HepG2 (cell line): Measurements from ENCODE around the gene CD79A. TPM values are rescaled to one million over a fixed set of nuclear protein-coding genes. Genes with fewer than 3 reads are reported as not detected.

Experiments used
- ATAC-seq: fragments of 200-7000 bp; cut with Tn5 transposase; 3 replicates; pipeline ENCODE4 v1.9.1; 2020; ENCODE audit warnings: mild to moderate bottlenecking, moderate library complexity
- BruUV-seq: library from RNA; stranded (reverse); fragments of 400-500 nt; replicated peaks from 2 replicates; lab custom pipeline; 2021; lab: Mats Ljungman, UMichigan
- CTCF ChIA-PET: fragments of 300-600 bp; formaldehyde crosslinking; extraction: SDS; loops from one replicate; lab custom pipeline; 2021; ENCODE audit warnings: low total read pairs, inconsistent platforms, low intra/inter-chr PET ratio; lab: Yijun Ruan, JAX
- POLR2A ChIA-PET: fragments of 350-600 bp; sonication (Branson Sonifier 250); formaldehyde crosslinking; loops from one replicate; lab custom pipeline; 2020; ENCODE audit warnings: antibody characterized with exemption, inconsistent platforms; lab: Yijun Ruan, JAX
- DNase-seq: peaks from one replicate; pipeline ENCODE4 v3.0.0-alpha.2; 2015; ENCODE audit warnings: low spot score
- FAIRE-seq: peaks from 3 replicates; lab custom pipeline; 2011; peaks lifted over from hg19 to GRCh38; lab: Jason Lieb, UNC
- H2AFZ ChIP-seq: one replicate; pipeline ENCODE4 v1.6.1; 2011; ENCODE audit warnings: low read length, inconsistent platforms
- H3K27ac ChIP-seq: fragments of 300-600 bp; 3 replicates; pipeline ENCODE4 v1.8.0; 2011; ENCODE audit warnings: mixed run types, mild to moderate bottlenecking, mixed read lengths, low read length, inconsistent platforms; ENCODE audit not compliant: insufficient read depth; ENCODE audit errors: extremely low read length
- H3K27me3 ChIP-seq, 2 experiments: fragments of 200-600 bp in 1 of 2; 2 replicates in 1 of 2; 3 replicates in 1 of 2; pipeline versions ENCODE4 v1.6.0 to v1.8.0; 2011; ENCODE audit warnings: low read length in 2 of 2, mild to moderate bottlenecking in 2 of 2, moderate library complexity in 2 of 2, inconsistent platforms in 1 of 2; ENCODE audit not compliant: insufficient read depth in 2 of 2, control insufficient read depth in 1 of 2
- H3K36me3 ChIP-seq, 2 experiments: fragments of 200-600 bp in 1 of 2; replicated peaks in 1 of 2; 2 replicates in 1 of 2; 3 replicates in 1 of 2; pipeline versions ENCODE4 v1.5.1 to v1.8.0; 2011; ENCODE audit warnings: low read length in 2 of 2, inconsistent platforms in 1 of 2; ENCODE audit not compliant: insufficient read depth in 2 of 2, control insufficient read depth in 1 of 2
- H3K4me1 ChIP-seq: 2 replicates; pipeline ENCODE4 v1.5.1; 2012; ENCODE audit warnings: low read length, inconsistent platforms; ENCODE audit not compliant: insufficient read depth
- H3K4me2 ChIP-seq: 2 replicates; pipeline ENCODE4 v1.6.0; 2011; ENCODE audit warnings: low read depth, low read length, inconsistent platforms
- H3K4me3 ChIP-seq, 3 experiments: fragments of 200-600 bp in 1 of 3; sonication (generic), shearing (Covaris generic) in 1 of 3; replicated peaks in 1 of 3; 2 replicates each; pipeline ENCODE4 v1.5.1; 2011 to 2016; ENCODE audit warnings: low read length in 3 of 3, inconsistent platforms in 2 of 3, low read depth in 2 of 3, mild to moderate bottlenecking in 2 of 3, control low read depth in 1 of 3, mixed read lengths in 1 of 3; ENCODE audit not compliant: insufficient read depth in 1 of 3
- H3K79me2 ChIP-seq: one replicate; pipeline ENCODE4 v1.6.1; 2011; ENCODE audit warnings: low read length, inconsistent platforms; ENCODE audit not compliant: insufficient read depth
- H3K9ac ChIP-seq: 2 replicates; pipeline ENCODE4 v1.6.0; 2011; ENCODE audit warnings: mild to moderate bottlenecking, low read depth, low read length, inconsistent platforms; ENCODE audit not compliant: insufficient read depth
- H3K9me3 ChIP-seq: 2 replicates; pipeline ENCODE4 v1.5.1; 2012; ENCODE audit warnings: mild to moderate bottlenecking, low read length
- H4K20me1 ChIP-seq: 2 replicates; pipeline ENCODE4 v1.6.0; 2011; ENCODE audit warnings: inconsistent platforms, mild to moderate bottlenecking, low read length, moderate library complexity; ENCODE audit not compliant: insufficient read depth
- AGO2 ChIP-seq: fragments of 200-400 bp; formaldehyde crosslinking; optimal IDR thresholded peaks from 2 replicates; pipeline ENCODE3; 2017; ENCODE audit warnings: mild to moderate bottlenecking, low read depth, low read length, moderate library complexity
- ASH2L ChIP-seq: fragments of 300-600, 200-600 bp; sonication (generic); IDR thresholded peaks from 2 replicates; pipeline ENCODE4 v1.7.0; 2017; ENCODE audit warnings: low read depth, mild to moderate bottlenecking, moderate library complexity, mixed read lengths, low read length; ENCODE audit not compliant: insufficient read length
- PCBP2 ChIP-seq: fragments of 200-400 bp; formaldehyde crosslinking; optimal IDR thresholded peaks from 2 replicates; pipeline ENCODE3; 2018; ENCODE audit warnings: low read length, low read depth; ENCODE audit not compliant: poor library complexity, severe bottlenecking
- RBFOX2 ChIP-seq: fragments of 200-400 bp; formaldehyde crosslinking; IDR thresholded peaks from 2 replicates; pipeline ENCODE4 v1.6.1; 2017; ENCODE audit warnings: low read depth, mild to moderate bottlenecking, low read length
- TARDBP ChIP-seq: sonication (generic); formaldehyde crosslinking; IDR thresholded peaks from 2 replicates; pipeline ENCODE4 v1.8.0; 2022; ENCODE audit warnings: mild to moderate bottlenecking, missing genetic modification reagents
- ZNF790 ChIP-seq: sonication (generic); formaldehyde crosslinking; IDR thresholded peaks from 2 replicates; pipeline ENCODE4 v1.8.0; 2022; ENCODE audit warnings: missing genetic modification reagents, mild to moderate bottlenecking, borderline replicate concordance
- WGBS: methylation state at CpG from one replicate; pipeline ENCODE4 v1.1.6; 2017; ENCODE audit warnings: low lambda C conversion rate; 5-methylcytosine and 5-hydroxymethylcytosine counted together
- in situ Hi-C: cut with HindIII; loops from 2 replicates; pipeline ENCODE4 v1.10.0; 2017; ENCODE audit warnings: low pct_unique_long_range_greater_than_20kb; ENCODE audit not compliant: extremely low pct_ligation_motif_present
- intact Hi-C: fragments of 100-400 bp; cut with micrococcal nuclease; formaldehyde crosslinking; loops from one replicate; pipeline ENCODE4 v1.10.0; 2022; ENCODE audit not compliant: unreplicated experiment
- polyA plus RNA-seq, 8 experiments: library from polyadenylated mRNA; depleted of rRNA in 3 of 8; stranded (reverse) in 7 of 8; unstranded in 1 of 8; fragments of >200 nt; fragmentation: Illumina TruSeq in 4 of 8; extraction: Trizol in 4 of 8; gene quantifications; 2 replicates each; pipeline versions ENCODE4 v1.2.1 to v1.2.3, GENCODE V29; 2011 to 2016; ENCODE audit warnings: low read depth in 4 of 8, missing spikeins in 1 of 8, mixed read lengths in 1 of 8; ENCODE audit not compliant: insufficient read depth in 1 of 8
- total RNA-seq, 5 experiments: library from RNA; depleted of rRNA; stranded (reverse); fragments of >200 nt; fragmentation: Illumina TruSeq; extraction: Trizol; gene quantifications; 2 replicates each; pipeline ENCODE4 v1.2.3, GENCODE V29; 2016; ENCODE audit warnings: low read depth in 1 of 5

Gene CD79A
- total and polyA plus RNA-seq, 2 of the 13 experiments (the other 11 are each of a cell fraction or from before 2014, with no cell fraction given), result 0.24 to 0.33 TPM

GRCh38 chr19:41895745-41896580 lies 18.9 kb downstream of the CD79A start:
- ATAC-seq (peak; percentile 54), DNase-seq (no peak), FAIRE-seq (no peak)
- Histone ChIP-seq H3K4me2 (no peak overlapping the region), H3K27ac (no peak overlapping the region), H3K9me3 (no peaks in the 10 kb centered on the region), H3K27me3 (no peaks in the 10 kb centered on the region), H2AFZ (no peak overlapping the region), H3K9ac (no peak overlapping the region), H4K20me1 (no peaks in the 10 kb centered on the region), H3K4me3 (no peak overlapping the region), H3K4me1 (peaks cover 5% of the 10 kb centered on the region), H3K79me2 (no peaks in the 10 kb centered on the region), H3K36me3 (peaks cover 20 to 31% of the 10 kb centered on the region in 2 experiments)
- ChIA-PET CTCF (no interaction called here), POLR2A (no interaction called here)
- BruUV-seq, result no TSS peak
- in situ Hi-C loops (no loop called here), intact Hi-C loops (no loop called here)
- TF ChIP-seq RBFOX2 (peak; percentile 47), ZNF790 (CRISPR knock-in tag) (no peak), AGO2 (peak; percentile 47)
- WGBS, result 95% methylated on average over 15 of the region's 19 CpGs

GRCh38 chr19:41896581-41896942 lies 19.5 kb downstream of the CD79A start:
- FAIRE-seq (no peak), ATAC-seq (no peak), DNase-seq (no peak)
- CTCF ChIA-PET, result no interaction called here
- H3K4me3 ChIP-seq, result no peak overlapping the region
- H3K27me3 ChIP-seq, result no peaks in the 10 kb centered on the region
- no peaks in the 10 kb centered on the region for H3K9me3 ChIP-seq
- TF ChIP-seq TARDBP (CRISPR knock-in tag), result no peak
- TF ChIP-seq ASH2L, result no peak
- peak; percentile 66 for TF ChIP-seq PCBP2
- H3K4me1 ChIP-seq, result peaks cover 5% of the 10 kb centered on the region
- H2AFZ ChIP-seq, result no peak overlapping the region
- H3K27ac ChIP-seq, result no peak overlapping the region
- H4K20me1 ChIP-seq, result no peaks in the 10 kb centered on the region
- no TSS peak for BruUV-seq
- no peak overlapping the region for H3K4me2 ChIP-seq
- in situ Hi-C loops (no loop called here), intact Hi-C loops (no loop called here)
- 95% methylated on average over 1 of the region's 1 CpG for WGBS
- no peaks in the 10 kb centered on the region for H3K79me2 ChIP-seq
- POLR2A ChIA-PET, result no interaction called here
- no peak overlapping the region for H3K9ac ChIP-seq
- peaks cover 23 to 31% of the 10 kb centered on the region in 2 experiments for H3K36me3 ChIP-seq
